ENCODE data around the gene AKR7A2. TPM values are rescaled to one million over a fixed set of nuclear protein-coding genes. Genes with fewer than 3 reads are reported as not detected.

The AKR7A2 gene
- polyA plus RNA-seq, 3 donors: 19.5 to 117 (median 89.3) TPM

GRCh38 chr1:19339214-19339861, 27.4 kb upstream of the AKR7A2 start:
- no peaks in the 10 kb centered on the region for H3K9me3 ChIP-seq (replicated peaks in 1 of 2; ENCODE audit: control insufficient read depth in 1 of 2, insufficient read depth in 1 of 2, low read length in 2 of 2)
- no peak for TF ChIP-seq CTCF (IDR thresholded peaks at IDR 0.05)
- H3K4me2 ChIP-seq (replicated peaks; ENCODE audit: extremely low read depth, low read length, poor library complexity, severe bottlenecking): no peak overlapping the region
- H3K4me3 ChIP-seq (replicated peaks in 1 of 3; ENCODE audit: low read depth in 2 of 3, low read length in 3 of 3): no peak overlapping the region
- H3K9me3 Mint-ChIP-seq: peaks cover 0 to 3% (median 0%) of the 10 kb centered on the region in 7 donors
- no peaks in the 10 kb centered on the region for H3K4me1 ChIP-seq (ENCODE audit: control insufficient read depth in 1 of 2, insufficient read depth in 2 of 2, low read length in 2 of 2)
- H3K36me3 ChIP-seq (replicated peaks in 1 of 2; ENCODE audit: control insufficient read depth in 1 of 2, insufficient read depth in 2 of 2, low read length in 2 of 2): peaks cover 46 to 68% of the 10 kb centered on the region in 2 donors
- no peak overlapping the region for H3K4me3 Mint-ChIP-seq
- H3K27me3 ChIP-seq (ENCODE audit: control insufficient read depth in 2 of 2, insufficient read depth in 2 of 2, low read length in 2 of 2): no peaks in the 10 kb centered on the region
- WGBS (ENCODE audit: insufficient coverage): 98% methylated on average over 18 of the region's 19 CpGs
- no peaks in the 10 kb centered on the region for H3K79me2 ChIP-seq (ENCODE audit: insufficient read depth, low read length)
- intact Hi-C loops (cut with micrococcal nuclease): no loop called here
- peaks cover 58% of the 10 kb centered on the region for H4K20me1 ChIP-seq (ENCODE audit: insufficient read depth, low read length)
- no peaks in the 10 kb centered on the region for H3K4me1 Mint-ChIP-seq
- no peaks in the 10 kb centered on the region for H3K27me3 Mint-ChIP-seq (ENCODE audit: low read depth in 3 of 3)
- H2AFZ ChIP-seq (ENCODE audit: insufficient read depth, low read depth, low read length, poor library complexity, severe bottlenecking): no peak overlapping the region
- no peak for DNase-seq
- no peak overlapping the region for H3K9ac ChIP-seq (ENCODE audit: insufficient read depth, low read length, poor library complexity, severe bottlenecking)
- H3K36me3 Mint-ChIP-seq: peaks cover 58 to 77% of the 10 kb centered on the region in 2 donors
- no peak overlapping the region for H3K27ac Mint-ChIP-seq
- H3K27ac ChIP-seq (ENCODE audit: low read depth in 1 of 2, low read length in 2 of 2): no peak overlapping the region

GRCh38 chr1:19338323-19338762, 26.4 kb upstream of the AKR7A2 start:
- Histone ChIP-seq H3K27ac (ENCODE audit: low read depth in 1 of 2, low read length in 2 of 2) (no peak overlapping the region), H3K4me3 (replicated peaks in 1 of 3; ENCODE audit: low read depth in 2 of 3, low read length in 3 of 3) (no peak overlapping the region), H3K4me2 (replicated peaks; ENCODE audit: extremely low read depth, low read length, poor library complexity, severe bottlenecking) (no peak overlapping the region), H3K4me1 (ENCODE audit: control insufficient read depth in 1 of 2, insufficient read depth in 2 of 2, low read length in 2 of 2) (no peaks in the 10 kb centered on the region), H2AFZ (ENCODE audit: insufficient read depth, low read depth, low read length, poor library complexity, severe bottlenecking) (no peak overlapping the region), H3K9ac (ENCODE audit: insufficient read depth, low read length, poor library complexity, severe bottlenecking) (no peak overlapping the region), H3K9me3 (replicated peaks in 1 of 2; ENCODE audit: control insufficient read depth in 1 of 2, insufficient read depth in 1 of 2, low read length in 2 of 2) (no peaks in the 10 kb centered on the region), H3K36me3 (replicated peaks in 1 of 2; ENCODE audit: control insufficient read depth in 1 of 2, insufficient read depth in 2 of 2, low read length in 2 of 2) (peaks cover 36 to 58% of the 10 kb centered on the region in 2 donors), H4K20me1 (ENCODE audit: insufficient read depth, low read length) (peaks cover 59% of the 10 kb centered on the region), H3K27me3 (ENCODE audit: control insufficient read depth in 2 of 2, insufficient read depth in 2 of 2, low read length in 2 of 2) (no peaks in the 10 kb centered on the region), H3K79me2 (ENCODE audit: insufficient read depth, low read length) (no peaks in the 10 kb centered on the region)
- Mint-ChIP-seq H3K4me1 (no peaks in the 10 kb centered on the region), H3K4me3 (no peak overlapping the region), H3K9me3 (peaks cover 0 to 3% (median 0%) of the 10 kb centered on the region in 7 donors), H3K36me3 (peaks cover 52 to 67% of the 10 kb centered on the region in 2 donors), H3K27ac (peak overlapping the region in 1 of 7 donors; percentile 50), H3K27me3 (ENCODE audit: low read depth in 3 of 3) (no peaks in the 10 kb centered on the region)
- no peak for DNase-seq
- no peak for TF ChIP-seq CTCF (IDR thresholded peaks at IDR 0.05)
- 96% methylated on average over 18 of the region's 27 CpGs for WGBS (ENCODE audit: insufficient coverage)
- intact Hi-C loops (cut with micrococcal nuclease): no loop called here
